A549 (cell line): ENCODE results near the gene PRXL2A. TPM values are rescaled to one million over a fixed set of nuclear protein-coding genes. Genes with fewer than 3 reads are reported as not detected.

Experiments used
- ATAC-seq, 2 experiments: fragments of 200-7000 bp in 1 of 2; fragments of >200 bp in 1 of 2; cut with Nextera tagmentation in 1 of 2; cut with Tn5 transposase in 1 of 2; 3 replicates each; pipeline versions ENCODE4 v1.8.0 to v1.9.1; 2018 to 2020; ENCODE audit warnings: mild to moderate bottlenecking in 1 of 2, moderate library complexity in 1 of 2
- CTCF ChIA-PET: fragments of 300-600 bp; sonication (Branson Sonifier 250); formaldehyde crosslinking; extraction: SDS; loops from one replicate; lab custom pipeline; 2021; ENCODE audit warnings: antibody characterized with exemption, inconsistent platforms; lab: Yijun Ruan, JAX
- POLR2A ChIA-PET: fragments of 350-600 bp; formaldehyde crosslinking; extraction: SDS; loops from one replicate; lab custom pipeline; 2021; ENCODE audit warnings: antibody characterized with exemption, inconsistent platforms; lab: Yijun Ruan, JAX
- DNase-seq, 2 experiments: peaks; one replicate each; pipeline versions ENCODE4 v3.0.0 to v3.0.0-alpha.2; 2011 to 2016; ENCODE audit warnings: low read depth in 1 of 2, low spot score in 1 of 2
- FAIRE-seq: peaks from 2 replicates; lab custom pipeline; 2011; peaks lifted over from hg19 to GRCh38; lab: Jason Lieb, UNC
- H3K27ac ChIP-seq, 2 experiments: fragments of >200 bp; sonication (Bioruptor Twin); formaldehyde crosslinking; 3 replicates each; pipeline ENCODE4 v1.5.1; 2016 to 2017
- H3K4me1 ChIP-seq: fragments of >200 bp; sonication (Bioruptor Twin); formaldehyde crosslinking; 3 replicates; pipeline ENCODE4 v1.6.1; 2016
- H3K4me2 ChIP-seq: fragments of >200 bp; sonication (Bioruptor Twin); formaldehyde crosslinking; 3 replicates; pipeline ENCODE4 v1.6.1; 2016
- H3K4me3 ChIP-seq: fragments of >200 bp; sonication (Bioruptor Twin); formaldehyde crosslinking; 3 replicates; pipeline ENCODE4 v1.5.1; 2016
- H3K9me3 ChIP-seq: fragments of >200 bp; sonication (Bioruptor Twin); formaldehyde crosslinking; 3 replicates; pipeline ENCODE4 v1.6.1; 2016
- BCL3 ChIP-seq: fragments of >200 bp; sonication (Bioruptor Twin); formaldehyde crosslinking; IDR thresholded peaks from 3 replicates; pipeline ENCODE4 v1.6.1; 2016
- BHLHE40 ChIP-seq: IDR thresholded peaks from 2 replicates; pipeline ENCODE4 v1.6.1; 2012; ENCODE audit warnings: low read depth, low read length, inconsistent platforms
- CHD2 ChIP-seq: fragments of 150-350 bp; IDR thresholded peaks from 2 replicates; pipeline ENCODE4 v1.6.1; 2014; ENCODE audit warnings: low read length; ENCODE audit not compliant: partially characterized antibody
- E2F6 ChIP-seq: IDR thresholded peaks from 2 replicates; pipeline ENCODE4 v1.6.1; 2012; ENCODE audit warnings: low read depth, borderline replicate concordance
- EHF ChIP-seq: fragments of 250-450 bp; sonication (Bioruptor Pico); IDR thresholded peaks from 2 replicates; pipeline ENCODE4 v1.5.0; 2020; ENCODE audit warnings: mild to moderate bottlenecking
- FOSB ChIP-seq: fragments of 250-450 bp; sonication (Bioruptor Pico); IDR thresholded peaks from 2 replicates; pipeline ENCODE4 v1.5.0; 2020; ENCODE audit warnings: mild to moderate bottlenecking, moderate library complexity
- HMGXB4 ChIP-seq: fragments of 250-450 bp; sonication (Bioruptor Pico); IDR thresholded peaks from 2 replicates; pipeline ENCODE4 v1.5.0; 2021; ENCODE audit warnings: mild to moderate bottlenecking, moderate library complexity, borderline replicate concordance
- KDM5A ChIP-seq: fragments of 200-600 bp; sonication (generic); IDR thresholded peaks from 2 replicates; pipeline ENCODE4 v1.6.1; 2016; ENCODE audit warnings: antibody characterized with exemption, mild to moderate bottlenecking
- MAFK ChIP-seq: fragments of 450-650 bp; IDR thresholded peaks from 2 replicates; pipeline ENCODE4 v1.6.1; 2014; ENCODE audit not compliant: partially characterized antibody
- MAX ChIP-seq: IDR thresholded peaks from 2 replicates; pipeline ENCODE4 v1.6.1; 2012
- NR3C1 ChIP-seq: fragments of >200 bp; sonication (Bioruptor Twin); formaldehyde crosslinking; IDR thresholded peaks from 3 replicates; pipeline ENCODE4 v1.6.1; 2017
- RCOR1 ChIP-seq: fragments of 150-350 bp; IDR thresholded peaks from 2 replicates; pipeline ENCODE4 v1.6.1; 2014; ENCODE audit warnings: antibody characterized with exemption, low read length, low read depth
- REST ChIP-seq: fragments of 200-600 bp; sonication (generic); IDR thresholded peaks from 2 replicates; pipeline ENCODE4 v1.6.1; 2016; ENCODE audit warnings: antibody characterized with exemption, mild to moderate bottlenecking, moderate library complexity
- RNF2 ChIP-seq: fragments of 200-600 bp; sonication (generic); IDR thresholded peaks from 2 replicates; pipeline ENCODE4 v1.6.1; 2016; ENCODE audit warnings: low read depth, mild to moderate bottlenecking, antibody characterized with exemption, moderate library complexity, borderline replicate concordance
- SMC3 ChIP-seq: fragments of >200 bp; sonication (Bioruptor Twin); formaldehyde crosslinking; IDR thresholded peaks from 3 replicates; pipeline ENCODE4 v1.6.1; 2018; ENCODE audit warnings: inconsistent platforms
- TFCP2L1 ChIP-seq: fragments of 250-450 bp; sonication (Bioruptor Pico); IDR thresholded peaks from 2 replicates; pipeline ENCODE4 v1.5.0; 2021; ENCODE audit warnings: mild to moderate bottlenecking
- TP53 ChIP-seq: fragments of 250-450 bp; sonication (Bioruptor Pico); IDR thresholded peaks from 2 replicates; pipeline ENCODE4 v1.5.0; 2021; ENCODE audit warnings: mild to moderate bottlenecking, moderate library complexity
- ZC3H11A ChIP-seq: fragments of 450-650 bp; IDR thresholded peaks from 2 replicates; pipeline ENCODE4 v1.6.1; 2014; ENCODE audit warnings: antibody characterized with exemption, mild to moderate bottlenecking
- ZFP36 ChIP-seq: fragments of 450-650 bp; IDR thresholded peaks from 2 replicates; pipeline ENCODE4 v1.6.1; 2014; ENCODE audit warnings: borderline replicate concordance; ENCODE audit not compliant: partially characterized antibody
- WGBS: methylation state at CpG from one replicate; pipeline ENCODE4 v1.1.6; 2017; ENCODE audit errors: missing lambda C conversion rate; 5-methylcytosine and 5-hydroxymethylcytosine counted together
- polyA plus RNA-seq, 4 experiments: library from polyadenylated mRNA; depleted of rRNA in 3 of 4; stranded (reverse); fragments of >200 nt; fragmentation: RNase III in 1 of 4; extraction: RNeasy Plus Mini Kit Qiagen cat#74134 plus additional on column Dnase treatment in 1 of 4; gene quantifications; 2 replicates in 3 of 4; 3 replicates in 1 of 4; pipeline ENCODE4 v1.2.3, GENCODE V29; 2011 to 2017

The PRXL2A gene
- polyA plus RNA-seq, 2 of the 4 experiments (the other 2 are of a cell fraction) = 55.0 to 59.3 TPM

- H3K27ac ChIP-seq = no peak overlapping the region
- peaks cover 31% of the 10 kb centered on the region for H3K4me1 ChIP-seq
- no peak for DNase-seq
- WGBS = 69% methylated on average over 2 of the region's 2 CpGs
- POLR2A ChIA-PET = no interaction called here
- no peak for FAIRE-seq
- CTCF ChIA-PET = interaction anchor here (0.6 to 3.7 kb wide), 6 partner anchors 8 to 94 kb away, joined by 3 to 30 read pairs (median 5); no protein-coding TSS in a partner anchor
- TF ChIP-seq E2F6 = no peak
- no peak for TF ChIP-seq EHF
- TF ChIP-seq HMGXB4 = no peak
- TF ChIP-seq TP53 (CRISPR knock-in tag) = no peak
- no peak for TF ChIP-seq FOSB
- TF ChIP-seq SMC3 = no peak
- no peak for TF ChIP-seq KDM5A
- no peak for TF ChIP-seq BCL3
- TF ChIP-seq NR3C1 = no peak
- no peak for TF ChIP-seq MAX
- TF ChIP-seq CHD2 = no peak
- no peak for TF ChIP-seq TFCP2L1 (CRISPR knock-in tag)
- TF ChIP-seq REST = no peak
- TF ChIP-seq RNF2 = no peak
- no peak for TF ChIP-seq BHLHE40
- no peak for TF ChIP-seq ZC3H11A
- no peak for TF ChIP-seq RCOR1
- ATAC-seq = no peak
- no peak overlapping the region for H3K4me2 ChIP-seq
- H3K9me3 ChIP-seq = no peaks in the 10 kb centered on the region
- no peak overlapping the region for H3K4me3 ChIP-seq
Observed at GRCh38 chr10:80411267-80411668, 2.9 kb downstream of the PRXL2A start.

- ChIA-PET CTCF (interaction anchor here (0.6 to 3.7 kb wide), 6 partner anchors 8 to 94 kb away, joined by 3 to 30 read pairs (median 5); no protein-coding TSS in a partner anchor), POLR2A (no interaction called here)
- H3K9me3 ChIP-seq = no peaks in the 10 kb centered on the region
- H3K4me2 ChIP-seq = no peak overlapping the region
- no peak overlapping the region for H3K4me3 ChIP-seq
- no peak for TF ChIP-seq ZFP36
- peak; percentile 49 for TF ChIP-seq MAFK
- WGBS = 94% methylated on average over 1 of the region's 1 CpG
- H3K27ac ChIP-seq = no peak overlapping the region
- FAIRE-seq (no peak), DNase-seq (no peak), ATAC-seq (no peak)
- H3K4me1 ChIP-seq = peaks cover 31% of the 10 kb centered on the region
Observed at GRCh38 chr10:80411681-80412220, 3.4 kb downstream of the PRXL2A start.
